ENCODE data around the gene DMXL2. TPM values are rescaled to one million over a fixed set of nuclear protein-coding genes. Genes with fewer than 3 reads are reported as not detected.
A peak's percentile ranks its signal among the peaks of the same experiment; 100 is the strongest.

Gene DMXL2
- total RNA-seq, 1 donor from 2014 or later = 16.1 TPM

DNA sequence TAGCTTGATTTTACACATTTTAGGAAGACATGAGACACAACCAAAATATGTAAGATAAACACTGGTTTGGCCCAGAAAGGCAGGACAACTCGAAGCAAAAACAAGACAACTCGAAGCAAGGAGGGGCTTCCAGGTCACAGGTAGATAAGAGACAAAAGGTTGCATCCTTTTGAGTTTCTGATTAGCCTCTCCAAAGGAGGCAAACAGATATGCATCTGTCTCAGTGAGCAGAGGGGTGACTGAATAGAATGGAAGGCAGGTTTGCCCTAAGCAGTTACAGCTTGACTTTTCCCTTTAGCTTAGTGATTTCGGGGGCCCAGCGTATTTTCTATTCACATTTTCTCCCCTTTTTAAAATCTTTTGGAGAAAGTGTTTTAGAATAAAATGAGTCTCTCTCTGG lies 206.4 kb downstream of the DMXL2 start:
- no peak overlapping the region for H3K4me3 ChIP-seq (ENCODE audit: low read depth, low read length)
- FAIRE-seq (no peak), DNase-seq (ENCODE audit: low read depth) (no peak)
- H3K36me3 ChIP-seq (ENCODE audit: control insufficient read depth, insufficient read depth, low read length) = no peaks in the 10 kb centered on the region
- no peaks in the 10 kb centered on the region for H3K27me3 ChIP-seq (ENCODE audit: control insufficient read depth, insufficient read depth, low read length)
- TF ChIP-seq CTCF (IDR thresholded peaks at IDR 0.05; ENCODE audit: insufficient read depth, low read length, severe bottlenecking) = no peak

GRCh38 chr15:51414256-51414860 lies 208.2 kb downstream of the DMXL2 start:
- DNase-seq (ENCODE audit: low read depth) (no peak), FAIRE-seq (no peak)
- H3K36me3 ChIP-seq (ENCODE audit: control insufficient read depth, insufficient read depth, low read length) = no peaks in the 10 kb centered on the region
- no peak for TF ChIP-seq CTCF (IDR thresholded peaks at IDR 0.05; ENCODE audit: insufficient read depth, low read length, severe bottlenecking)
- no peak overlapping the region for H3K4me3 ChIP-seq (ENCODE audit: low read depth, low read length)
- no peaks in the 10 kb centered on the region for H3K27me3 ChIP-seq (ENCODE audit: control insufficient read depth, insufficient read depth, low read length)

DNA sequence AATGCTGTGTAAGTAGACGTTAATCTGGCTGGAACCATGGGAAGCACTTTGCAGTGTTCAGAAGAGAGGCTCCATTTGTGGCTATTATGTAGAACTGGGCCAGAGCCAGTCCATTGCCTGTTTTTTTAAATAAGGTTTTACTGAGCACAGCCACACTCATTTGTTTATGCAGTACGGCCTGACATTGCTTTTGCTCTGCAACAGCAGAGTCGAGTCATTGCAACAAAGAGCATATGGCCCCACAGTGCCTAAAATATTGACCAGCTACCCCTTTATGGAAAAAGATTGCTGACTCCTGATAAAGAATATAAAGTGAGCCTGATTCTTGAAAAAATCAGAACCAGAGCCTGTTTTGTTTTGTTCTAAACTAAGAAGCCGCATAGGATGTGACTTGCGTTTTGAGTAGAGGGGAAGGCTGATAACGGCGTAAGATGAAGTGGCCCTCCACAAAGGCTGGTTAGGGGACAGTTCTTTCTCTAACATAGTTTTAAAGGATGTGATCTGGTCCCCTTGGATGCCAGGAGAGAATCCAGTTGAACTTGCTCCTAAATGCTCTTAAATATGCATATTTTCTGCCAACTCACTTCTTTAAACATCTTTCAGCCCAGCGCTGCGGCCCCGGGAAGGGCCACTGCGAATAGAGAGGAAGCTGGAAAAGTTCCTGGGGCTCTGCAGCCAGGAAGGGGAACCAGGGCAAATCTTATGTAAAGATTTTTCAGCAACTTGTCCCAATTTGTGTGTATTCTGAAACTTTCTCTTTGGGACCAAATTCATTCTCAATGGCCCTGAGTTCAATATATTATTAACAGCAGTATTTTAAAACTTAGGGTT lies 216.7 kb downstream of the DMXL2 start:
- TF ChIP-seq CTCF (IDR thresholded peaks at IDR 0.05; ENCODE audit: insufficient read depth, low read length, severe bottlenecking) = no peak
- Histone ChIP-seq H3K27me3 (ENCODE audit: control insufficient read depth, insufficient read depth, low read length) (peaks cover 5% of the 10 kb centered on the region), H3K36me3 (ENCODE audit: control insufficient read depth, insufficient read depth, low read length) (no peaks in the 10 kb centered on the region), H3K4me3 (ENCODE audit: low read depth, low read length) (no peak overlapping the region)
- FAIRE-seq (no peak), DNase-seq (ENCODE audit: low read depth) (no peak)

DNA sequence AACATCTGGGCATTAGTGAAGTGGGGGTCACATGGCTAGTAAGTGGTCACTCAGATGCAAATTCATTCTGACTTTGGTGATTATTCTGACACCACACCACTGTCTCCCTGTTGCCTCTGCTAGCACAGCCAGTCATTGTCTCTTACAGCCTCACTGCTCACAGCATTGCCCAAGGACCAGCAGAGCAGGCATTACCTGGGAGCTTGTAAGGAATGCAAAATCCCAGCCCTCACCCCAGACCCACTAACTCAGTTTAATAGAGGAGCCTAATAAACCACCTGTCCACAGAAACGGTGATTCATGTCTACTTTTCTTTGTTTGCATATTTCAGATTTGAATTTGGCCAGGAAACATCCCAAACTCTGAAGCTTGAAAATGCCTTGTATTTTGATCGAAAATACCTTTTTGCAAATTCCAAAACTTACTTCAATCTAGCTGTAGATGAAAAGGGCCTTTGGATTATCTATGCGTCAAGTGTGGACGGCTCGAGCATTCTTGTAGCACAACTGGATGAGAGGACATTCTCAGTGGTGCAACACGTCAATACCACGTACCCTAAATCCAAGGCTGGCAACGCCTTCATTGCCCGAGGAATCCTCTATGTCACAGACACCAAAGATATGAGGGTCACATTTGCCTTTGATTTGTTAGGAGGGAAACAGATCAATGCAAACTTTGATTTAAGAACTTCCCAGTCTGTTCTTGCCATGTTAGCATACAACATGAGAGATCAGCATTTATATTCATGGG lies 218.4 kb downstream of the DMXL2 start:
- no peak overlapping the region for H3K4me3 ChIP-seq (ENCODE audit: low read depth, low read length)
- no peaks in the 10 kb centered on the region for H3K36me3 ChIP-seq (ENCODE audit: control insufficient read depth, insufficient read depth, low read length)
- peaks cover 7% of the 10 kb centered on the region for H3K27me3 ChIP-seq (ENCODE audit: control insufficient read depth, insufficient read depth, low read length)
- TF ChIP-seq CTCF (IDR thresholded peaks at IDR 0.05; ENCODE audit: insufficient read depth, low read length, severe bottlenecking) = no peak
- FAIRE-seq (no peak), DNase-seq (ENCODE audit: low read depth) (no peak)

DNA sequence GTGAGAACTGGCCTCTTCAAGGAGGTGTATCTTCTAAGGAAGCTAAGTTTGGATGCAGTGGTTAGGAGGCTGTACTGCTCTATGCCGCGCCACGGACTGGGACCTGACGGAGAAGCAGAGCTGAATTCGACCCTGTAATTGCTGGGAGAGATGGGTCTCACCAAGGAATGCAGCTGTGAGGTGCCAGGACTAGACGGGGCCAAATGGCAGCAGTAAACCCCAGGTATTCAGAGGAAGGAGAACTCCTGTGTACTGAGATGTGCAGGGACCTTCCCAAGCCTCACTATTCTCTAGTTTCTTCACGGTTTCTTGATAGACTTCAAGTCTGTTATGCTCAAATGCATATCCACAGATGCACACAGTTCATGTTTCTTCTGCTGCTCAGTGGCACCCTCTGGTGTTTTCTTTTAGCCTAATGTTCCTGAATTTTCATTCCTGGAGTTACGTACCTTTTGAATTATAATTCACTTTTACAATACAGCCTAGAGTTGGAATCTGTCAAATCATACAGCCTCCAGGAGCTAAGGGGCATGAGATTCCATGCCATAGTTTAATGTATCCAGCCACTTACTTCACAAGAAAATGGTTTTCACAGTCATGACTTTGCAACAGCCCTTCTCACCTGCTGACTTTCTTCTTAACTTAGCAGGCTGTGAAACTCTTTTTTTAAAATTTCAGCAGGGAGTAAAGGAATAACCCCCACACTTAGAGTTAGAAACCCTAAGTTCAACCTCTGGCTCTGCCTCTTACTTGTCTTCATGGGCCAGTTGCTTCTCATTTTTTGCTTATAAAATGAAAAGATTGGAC lies 219.3 kb downstream of the DMXL2 start:
- DNase-seq (ENCODE audit: low read depth) (peak; percentile 48), FAIRE-seq (no peak)
- Histone ChIP-seq H3K4me3 (ENCODE audit: low read depth, low read length) (no peak overlapping the region), H3K36me3 (ENCODE audit: control insufficient read depth, insufficient read depth, low read length) (no peaks in the 10 kb centered on the region), H3K27me3 (ENCODE audit: control insufficient read depth, insufficient read depth, low read length) (peaks cover 8% of the 10 kb centered on the region)
- peak; percentile 64 for TF ChIP-seq CTCF (IDR thresholded peaks at IDR 0.05; ENCODE audit: insufficient read depth, low read length, severe bottlenecking)
